Activated T-cell treated with anti-CD3 and anti-CD28 coated beads for 1 hour (primary cell): ENCODE results near the gene PUS3.
"Not testable (repeated sequence)": the region's sequence is repeated elsewhere in the genome, so short reads cannot be mapped to it uniquely, and the experiment has no call there.

ENCODE experiments used
- DNase-seq: peaks from one replicate; pipeline ENCODE4 v3.0.0-alpha.2; 2020; ENCODE audit warnings: low read depth

PUS3 gene

DNA sequence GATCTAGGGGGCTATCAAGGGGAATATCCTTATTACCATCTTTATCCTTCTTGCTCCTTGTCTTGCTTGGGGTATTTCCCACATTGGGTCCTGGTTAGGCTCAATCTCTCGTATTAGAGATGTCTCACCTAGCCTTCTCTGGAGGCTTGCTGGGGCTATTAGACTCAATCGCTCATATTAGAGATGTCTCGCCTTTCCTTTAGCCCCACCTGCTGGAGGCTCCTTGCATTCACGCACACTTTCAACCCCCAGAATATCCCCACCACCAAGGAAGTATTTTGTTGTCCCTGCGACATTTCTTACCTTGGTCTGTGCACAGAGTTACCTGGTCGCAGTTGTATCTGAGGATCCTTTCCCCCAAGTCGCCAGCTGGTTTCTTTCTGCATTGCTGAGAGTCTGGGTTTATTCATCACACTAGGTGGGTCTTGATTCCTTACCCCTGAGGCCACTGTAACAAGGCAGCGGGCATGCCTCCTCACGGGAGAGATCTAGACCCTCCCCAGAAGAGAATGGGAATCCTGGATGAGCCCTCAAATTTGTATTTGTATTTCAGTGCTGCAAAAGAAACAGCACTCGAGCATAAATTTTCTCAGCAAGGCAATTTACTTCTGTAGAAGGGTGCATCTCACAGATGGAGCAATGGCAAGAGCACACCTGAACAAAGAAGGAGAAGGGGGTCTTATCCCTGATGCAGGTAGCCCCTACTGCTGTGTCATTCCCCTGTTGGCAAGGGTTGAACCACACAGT lies 31.4 kb downstream of the PUS3 start:
- no peak for DNase-seq

DNA sequence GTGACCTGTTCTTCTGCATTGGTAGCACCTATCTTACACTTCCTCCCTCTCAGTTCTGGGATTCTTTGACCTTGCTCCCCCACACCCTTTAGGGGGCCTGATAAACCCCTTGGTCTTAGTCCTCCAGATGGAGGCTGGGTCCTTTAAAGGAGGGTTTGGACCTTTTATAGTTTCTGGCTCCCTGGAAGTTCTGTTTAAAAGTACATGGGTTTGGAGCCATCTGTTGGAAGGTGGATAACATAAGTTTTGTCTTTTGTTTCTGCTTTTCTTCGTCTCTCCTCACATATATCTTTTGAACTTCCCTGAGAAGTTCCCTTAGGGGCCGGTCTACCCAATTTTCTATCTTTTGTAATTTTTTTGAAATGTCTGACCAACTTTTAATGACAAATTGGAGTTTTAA lies 33.5 kb downstream of the PUS3 start:
- DNase-seq = no peak

DNA sequence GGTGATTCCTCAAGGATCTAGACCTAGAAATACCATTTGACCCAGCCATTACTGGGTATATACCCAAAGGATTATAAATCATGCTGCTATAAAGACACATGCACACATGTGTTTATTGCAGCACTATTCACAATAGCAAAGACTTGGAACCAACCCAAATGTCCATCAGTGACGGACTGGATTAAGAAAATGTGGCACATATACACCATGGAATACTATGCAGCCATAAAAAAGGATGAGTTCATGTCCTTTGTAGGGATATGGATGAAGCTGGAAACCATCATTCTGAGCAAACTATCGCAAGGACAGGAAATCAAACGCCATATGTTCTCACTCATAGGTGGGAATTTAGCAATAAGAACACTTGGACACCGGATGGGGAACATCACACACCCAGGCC lies 37.7 kb downstream of the PUS3 start:
- DNase-seq = not testable (repeated sequence)

DNA sequence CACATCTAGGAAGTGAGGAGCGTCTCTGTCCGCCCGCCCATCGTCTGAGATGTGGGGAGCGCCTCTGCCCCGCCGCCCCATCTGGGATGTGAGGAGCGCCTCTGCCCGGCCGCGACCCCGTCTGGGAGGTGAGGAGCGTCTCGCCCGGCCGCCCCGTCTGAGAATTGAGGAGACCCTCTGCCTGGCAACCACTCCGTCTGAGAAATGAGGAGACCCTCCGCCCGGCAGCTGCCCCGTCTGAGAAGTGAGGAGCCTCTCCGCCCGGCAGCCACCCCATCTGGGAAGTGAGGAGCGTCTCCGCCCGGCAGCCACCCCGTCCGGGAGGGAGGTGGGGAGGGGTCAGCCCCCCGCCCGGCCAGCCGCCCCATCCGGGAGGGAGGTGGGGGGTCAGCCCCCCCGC lies 40.2 kb downstream of the PUS3 start:
- DNase-seq = not testable (repeated sequence)

DNA sequence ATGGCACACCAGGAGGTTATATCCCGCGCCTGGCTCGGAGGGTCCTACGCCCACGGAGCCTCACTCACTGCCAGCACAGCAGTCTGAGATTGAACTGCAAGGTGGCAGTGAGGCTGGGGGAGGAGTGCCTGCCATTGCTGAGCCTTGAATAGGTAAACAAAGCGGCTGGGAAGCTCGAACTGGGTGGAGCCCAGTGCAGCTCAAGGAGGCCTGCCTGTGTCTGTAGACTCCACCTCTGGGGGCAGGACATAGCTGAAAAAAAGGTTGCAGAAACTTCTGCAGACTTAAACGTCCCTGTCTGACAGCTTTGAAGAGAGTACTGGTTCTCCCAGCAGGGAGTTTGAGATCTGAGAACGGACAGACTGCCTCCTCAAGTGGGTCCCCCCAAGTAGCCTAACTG lies 45.3 kb downstream of the PUS3 start:
- DNase-seq = not testable (repeated sequence)

DNA sequence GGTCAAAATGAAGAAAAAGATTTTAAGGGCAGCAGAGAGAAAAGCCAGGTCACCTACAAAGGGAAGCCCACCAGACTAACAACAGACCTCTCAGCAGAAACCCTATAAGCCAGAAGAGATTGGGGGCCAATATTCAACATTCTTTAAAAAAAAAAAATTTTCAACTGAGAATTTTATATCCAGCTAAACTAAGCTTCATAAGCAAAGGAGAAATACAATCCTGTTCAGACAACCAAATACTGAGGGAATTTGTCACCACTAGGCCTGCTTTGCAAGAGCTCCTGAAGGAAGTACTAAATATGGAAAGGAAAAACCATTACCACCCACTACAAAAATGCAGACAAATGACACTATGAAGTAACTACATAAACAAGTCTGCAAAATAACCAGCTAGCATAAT lies 56.8 kb downstream of the PUS3 start:
- DNase-seq = no peak
